ENCODE results near the gene IRS1. TPM values are rescaled to one million over a fixed set of nuclear protein-coding genes. Genes with fewer than 3 reads are reported as not detected.

The IRS1 gene
- total and polyA plus RNA-seq, 4 donors, result 3.1 to 36.7 (median 7.9) TPM

DNA sequence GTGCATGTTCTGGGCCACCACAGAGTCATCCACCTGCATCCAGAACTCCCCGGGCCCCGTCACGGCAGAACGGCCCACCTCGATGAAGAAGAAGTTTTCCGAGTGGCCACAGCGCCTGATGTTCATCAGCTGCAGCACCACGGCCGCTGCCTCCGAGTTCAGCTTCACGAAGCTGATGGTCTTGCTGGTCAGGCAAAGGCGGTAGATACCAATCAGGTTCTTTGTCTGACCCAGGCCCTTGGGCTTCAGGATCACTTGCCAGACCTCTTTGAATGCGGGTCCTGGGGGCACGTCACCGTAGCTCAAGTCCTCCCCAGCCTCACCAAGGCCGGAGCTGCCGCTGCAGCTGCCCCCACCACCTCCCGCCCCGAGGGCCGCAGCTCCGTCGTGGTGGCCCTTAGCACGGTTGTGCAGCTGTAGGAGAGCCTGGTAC is 1.6 kb downstream of the IRS1 start:
- DNase-seq, result no peak
- 58 to 62% methylated on average over 23 of the region's 23 CpGs for WGBS, 2 donors
- peaks cover 0 to 45% (median 13%) of the 10 kb centered on the region in 4 donors for H3K36me3 ChIP-seq (ENCODE audit: control insufficient read depth in 4 of 4, insufficient read depth in 4 of 4, low read length in 4 of 4)
- ATAC-seq (ENCODE audit: insufficient read depth, low FRiP score), result no peak
- H3K27me3 ChIP-seq (ENCODE audit: control insufficient read depth in 3 of 3, insufficient read depth in 3 of 3, low read length in 2 of 3), result no peaks in the 10 kb centered on the region
- no peak for TF ChIP-seq CTCF (IDR thresholded peaks at IDR 0.05; ENCODE audit: control extremely low read depth, extremely low read depth)
- peak overlapping the region; percentile 64 for H3K4me3 ChIP-seq
- peaks cover 0 to 4% (median 0%) of the 10 kb centered on the region in 4 donors for H3K9me3 ChIP-seq (ENCODE audit: control insufficient read depth in 4 of 4, insufficient read depth in 3 of 4, low read length in 3 of 4)
- H3K9ac ChIP-seq (ENCODE audit: insufficient read depth in 1 of 2, low read length in 2 of 2), result peak overlapping the region; percentile 39 to 97
- peaks cover 0 to 47% (median 13%) of the 10 kb centered on the region in 5 donors for H3K4me1 ChIP-seq (ENCODE audit: control insufficient read depth in 5 of 5, insufficient read depth in 5 of 5, low read length in 5 of 5)
- H3K27ac ChIP-seq (ENCODE audit: low read depth in 1 of 2, low read length in 1 of 2), result peak overlapping the region; percentile 74 to 89

DNA sequence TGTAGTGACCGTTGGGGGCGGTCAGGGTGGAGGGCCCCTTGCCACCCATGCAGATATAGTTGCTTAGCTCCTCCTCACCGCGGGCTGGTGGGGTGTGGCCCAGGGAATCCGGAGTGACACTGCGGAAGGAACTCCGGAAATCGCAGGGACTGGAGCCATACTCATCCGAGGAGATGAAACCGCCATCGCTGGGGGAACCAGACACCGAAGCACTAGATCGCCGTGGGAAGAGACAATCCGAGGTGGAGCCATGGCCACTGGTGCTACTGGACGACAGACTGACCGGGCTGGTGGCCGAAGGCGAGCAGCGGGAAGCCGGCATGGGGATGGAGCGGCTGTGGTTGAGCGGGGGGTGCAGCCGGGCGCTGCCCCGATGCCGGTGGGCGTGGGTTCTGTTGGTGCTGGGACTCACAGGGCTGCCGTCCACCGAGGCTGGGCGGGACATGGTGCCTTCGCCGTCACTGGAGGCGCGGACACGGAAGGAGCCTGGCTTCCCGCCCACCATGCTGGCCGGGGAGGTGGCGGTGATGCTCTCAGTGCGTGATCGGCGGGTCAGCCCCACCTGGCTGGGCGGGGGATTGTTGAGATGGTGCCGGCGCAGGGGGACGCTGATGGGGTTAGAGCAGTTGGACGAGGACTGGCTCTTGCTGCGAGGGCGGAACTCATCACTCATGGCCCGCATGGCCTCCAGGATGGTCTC is 2.2 kb downstream of the IRS1 start:
- ATAC-seq (ENCODE audit: insufficient read depth, low FRiP score) (no peak), DNase-seq (peak; percentile 33 to 69 (median 61))
- Histone ChIP-seq H3K9ac (ENCODE audit: insufficient read depth in 1 of 2, low read length in 2 of 2) (peak overlapping the region; percentile 39 to 97), H3K27ac (ENCODE audit: low read depth in 1 of 2, low read length in 1 of 2) (peak overlapping the region in 1 of 2 donors; percentile 74), H3K4me1 (ENCODE audit: control insufficient read depth in 5 of 5, insufficient read depth in 5 of 5, low read length in 5 of 5) (peaks cover 3 to 50% (median 13%) of the 10 kb centered on the region in 5 donors), H3K36me3 (ENCODE audit: control insufficient read depth in 4 of 4, insufficient read depth in 4 of 4, low read length in 4 of 4) (peaks cover 0 to 49% (median 13%) of the 10 kb centered on the region in 4 donors), H3K4me3 (peak overlapping the region; percentile 64), H3K27me3 (ENCODE audit: control insufficient read depth in 3 of 3, insufficient read depth in 3 of 3, low read length in 2 of 3) (no peaks in the 10 kb centered on the region), H3K9me3 (ENCODE audit: control insufficient read depth in 4 of 4, insufficient read depth in 3 of 4, low read length in 3 of 4) (peaks cover 0 to 4% (median 0%) of the 10 kb centered on the region in 4 donors)
- WGBS, 2 donors, result 84 to 91% methylated on average over 50 of the region's 50 CpGs
- no peak for TF ChIP-seq CTCF (IDR thresholded peaks at IDR 0.05; ENCODE audit: control extremely low read depth, extremely low read depth)

- no peak for TF ChIP-seq CTCF (IDR thresholded peaks at IDR 0.05; ENCODE audit: control extremely low read depth, extremely low read depth)
- Histone ChIP-seq H3K27ac (ENCODE audit: low read depth in 1 of 2, low read length in 1 of 2) (peak overlapping the region; percentile 22 to 62), H3K4me3 (no peak overlapping the region), H3K4me1 (ENCODE audit: control insufficient read depth in 5 of 5, insufficient read depth in 5 of 5, low read length in 5 of 5) (peaks cover 7 to 51% (median 13%) of the 10 kb centered on the region in 5 donors), H3K9ac (ENCODE audit: insufficient read depth in 1 of 2, low read length in 2 of 2) (peak overlapping the region in 1 of 2 donors; percentile 97), H3K36me3 (ENCODE audit: control insufficient read depth in 4 of 4, insufficient read depth in 4 of 4, low read length in 4 of 4) (peaks cover 0 to 52% (median 13%) of the 10 kb centered on the region in 4 donors), H3K27me3 (ENCODE audit: control insufficient read depth in 3 of 3, insufficient read depth in 3 of 3, low read length in 2 of 3) (no peaks in the 10 kb centered on the region), H3K9me3 (ENCODE audit: control insufficient read depth in 4 of 4, insufficient read depth in 3 of 4, low read length in 3 of 4) (peaks cover 0 to 4% (median 0%) of the 10 kb centered on the region in 4 donors)
- DNase-seq (peak; percentile 81 to 90 (median 81)), ATAC-seq (ENCODE audit: insufficient read depth, low FRiP score) (no peak)
- 71 to 74% methylated on average over 17 of the region's 17 CpGs for WGBS, 2 donors
These were observed 2.8 kb downstream of the IRS1 start for GRCh38 chr2:226796840-226797288.

Measured in lung (tissue), 12 donors.